ENCODE data around the gene SNAPC3.
"Not testable (repeated sequence)": the region's sequence is repeated elsewhere in the genome, so short reads cannot be mapped to it uniquely, and the experiment has no call there.

Gene SNAPC3

DNA sequence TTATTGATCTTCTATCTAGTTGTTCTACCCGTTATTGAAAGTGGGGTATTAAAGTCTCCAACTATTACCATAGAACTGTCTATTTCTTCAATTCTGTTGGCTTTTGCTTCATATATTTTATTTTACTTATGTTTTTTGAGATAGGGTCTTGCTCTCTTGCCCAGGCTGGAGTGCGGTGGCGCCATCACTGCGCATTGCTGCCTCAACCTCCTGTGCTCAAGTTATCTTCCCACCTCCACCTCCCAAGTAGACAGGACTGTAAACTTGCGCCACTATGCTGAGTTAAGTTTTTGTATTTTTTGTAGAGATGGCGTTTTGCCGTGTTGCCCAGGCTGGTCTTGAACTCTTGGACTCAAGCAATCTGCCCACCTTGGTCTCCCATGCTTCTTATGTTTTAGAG lies 16.2 kb downstream of the SNAPC3 start:
- DNase-seq (ENCODE audit: low read depth): no peak
- H3K4me3 ChIP-seq (replicated peaks; ENCODE audit: low read depth, low read length): no peak overlapping the region
- TF ChIP-seq, protein P1, sequence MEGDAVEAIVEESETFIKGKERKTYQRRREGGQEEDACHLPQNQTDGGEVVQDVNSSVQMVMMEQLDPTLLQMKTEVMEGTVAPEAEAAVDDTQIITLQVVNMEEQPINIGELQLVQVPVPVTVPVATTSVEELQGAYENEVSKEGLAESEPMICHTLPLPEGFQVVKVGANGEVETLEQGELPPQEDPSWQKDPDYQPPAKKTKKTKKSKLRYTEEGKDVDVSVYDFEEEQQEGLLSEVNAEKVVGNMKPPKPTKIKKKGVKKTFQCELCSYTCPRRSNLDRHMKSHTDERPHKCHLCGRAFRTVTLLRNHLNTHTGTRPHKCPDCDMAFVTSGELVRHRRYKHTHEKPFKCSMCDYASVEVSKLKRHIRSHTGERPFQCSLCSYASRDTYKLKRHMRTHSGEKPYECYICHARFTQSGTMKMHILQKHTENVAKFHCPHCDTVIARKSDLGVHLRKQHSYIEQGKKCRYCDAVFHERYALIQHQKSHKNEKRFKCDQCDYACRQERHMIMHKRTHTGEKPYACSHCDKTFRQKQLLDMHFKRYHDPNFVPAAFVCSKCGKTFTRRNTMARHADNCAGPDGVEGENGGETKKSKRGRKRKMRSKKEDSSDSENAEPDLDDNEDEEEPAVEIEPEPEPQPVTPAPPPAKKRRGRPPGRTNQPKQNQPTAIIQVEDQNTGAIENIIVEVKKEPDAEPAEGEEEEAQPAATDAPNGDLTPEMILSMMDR (IDR thresholded peaks at IDR 0.05; ENCODE audit: low read length, missing control alignments): no peak

- DNase-seq (ENCODE audit: low read depth); H3K4me3 ChIP-seq (replicated peaks; ENCODE audit: low read depth, low read length): not testable (repeated sequence)
Observed at GRCh38 chr9:15441841-15442240, 19.2 kb downstream of the SNAPC3 start.

DNA sequence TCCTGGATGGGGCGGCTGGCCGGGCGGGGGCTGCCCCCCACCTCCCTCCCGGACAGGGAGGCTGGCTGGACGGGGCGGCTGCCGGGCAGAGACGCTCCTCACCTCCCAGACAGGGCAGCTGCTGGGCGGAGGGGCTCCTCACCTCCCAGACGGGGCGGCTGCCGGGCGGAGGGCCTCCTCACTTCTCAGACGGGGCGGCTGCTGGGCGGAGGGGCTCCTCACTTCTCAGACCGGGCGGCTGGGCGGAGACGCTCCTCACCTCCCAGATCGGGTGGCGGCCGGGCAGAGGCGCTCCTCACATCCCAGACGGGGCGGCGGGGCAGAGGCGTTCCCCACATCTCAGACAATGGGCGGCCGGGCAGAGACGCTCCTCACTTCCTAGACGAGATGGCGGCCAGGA lies 19.6 kb downstream of the SNAPC3 start:
- not testable (repeated sequence) for H3K4me3 ChIP-seq (replicated peaks; ENCODE audit: low read depth, low read length); DNase-seq (ENCODE audit: low read depth)

GRCh38 chr9:15444141-15444540 lies 21.5 kb downstream of the SNAPC3 start:
- TF ChIP-seq, protein P1 (IDR thresholded peaks at IDR 0.05; ENCODE audit: low read length, missing control alignments): no peak
- H3K4me3 ChIP-seq (replicated peaks; ENCODE audit: low read depth, low read length): no peak overlapping the region
- no peak for DNase-seq (ENCODE audit: low read depth)

DNA sequence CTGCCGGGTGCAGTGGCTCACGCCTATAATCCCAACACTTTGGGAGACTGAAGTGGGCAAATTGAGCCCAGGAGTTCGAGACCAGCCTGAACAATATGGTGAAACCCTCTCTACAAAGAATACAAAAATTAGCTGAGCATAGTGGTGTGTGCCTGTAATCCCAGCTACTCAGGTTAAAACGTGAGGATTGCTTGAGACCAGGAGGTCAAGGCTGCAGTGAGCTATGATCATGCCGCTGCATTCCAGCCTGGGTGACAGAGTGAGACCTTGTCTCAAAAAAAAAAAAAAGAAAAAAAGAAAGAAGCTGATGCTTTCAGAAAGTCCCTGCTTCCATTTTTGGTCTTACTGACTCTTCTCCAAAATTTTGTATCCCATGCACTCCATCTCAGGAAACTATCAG lies 31.3 kb downstream of the SNAPC3 start:
- no peak overlapping the region for H3K4me3 ChIP-seq (replicated peaks; ENCODE audit: low read depth, low read length)
- TF ChIP-seq, protein P1 (IDR thresholded peaks at IDR 0.05; ENCODE audit: low read length, missing control alignments): no peak
- no peak for DNase-seq (ENCODE audit: low read depth)

DNA sequence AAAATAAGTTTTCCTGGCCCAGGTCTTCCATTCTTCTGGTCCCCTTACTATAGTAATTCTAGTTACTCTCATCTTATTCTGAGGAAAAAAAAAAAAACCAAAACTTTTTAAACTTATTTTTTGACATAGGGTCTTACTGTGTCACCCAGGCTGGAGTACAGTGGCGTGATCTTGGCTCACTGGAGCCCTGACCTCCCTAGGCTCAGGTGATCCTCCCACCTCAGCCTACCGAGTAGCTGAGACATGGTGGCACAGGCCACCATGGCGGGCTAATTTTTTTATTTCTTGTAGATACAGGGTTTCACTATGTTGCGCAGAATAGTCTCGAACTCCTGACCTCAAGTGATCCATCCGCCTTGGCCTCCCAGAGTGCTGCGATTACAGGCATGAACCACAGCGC lies 38.4 kb downstream of the SNAPC3 start:
- no peak overlapping the region for H3K4me3 ChIP-seq (replicated peaks; ENCODE audit: low read depth, low read length)
- TF ChIP-seq, protein P1 (IDR thresholded peaks at IDR 0.05; ENCODE audit: low read length, missing control alignments): no peak
- no peak for DNase-seq (ENCODE audit: low read depth)

DNA sequence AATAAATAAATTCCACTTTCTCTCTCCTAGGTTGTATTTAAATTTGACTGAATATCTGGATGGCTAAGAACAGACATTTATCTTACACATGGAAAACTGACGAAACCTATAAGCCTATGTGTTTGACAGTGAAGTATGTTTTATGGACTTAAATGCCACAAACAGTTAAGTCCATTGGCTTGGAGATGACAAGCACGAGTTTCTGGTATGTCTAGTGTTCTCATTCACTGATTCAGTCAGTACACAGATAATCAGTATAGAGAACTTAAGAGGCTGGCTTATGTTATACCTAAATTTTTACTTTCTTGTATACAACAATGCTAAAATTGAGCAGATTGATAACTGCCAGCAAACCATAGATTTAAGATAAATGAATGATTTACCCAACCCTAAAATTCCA lies 38.9 kb downstream of the SNAPC3 start:
- TF ChIP-seq, protein P1 (IDR thresholded peaks at IDR 0.05; ENCODE audit: low read length, missing control alignments): no peak
- H3K4me3 ChIP-seq (replicated peaks; ENCODE audit: low read depth, low read length): no peak overlapping the region
- DNase-seq (ENCODE audit: low read depth): no peak

DNA sequence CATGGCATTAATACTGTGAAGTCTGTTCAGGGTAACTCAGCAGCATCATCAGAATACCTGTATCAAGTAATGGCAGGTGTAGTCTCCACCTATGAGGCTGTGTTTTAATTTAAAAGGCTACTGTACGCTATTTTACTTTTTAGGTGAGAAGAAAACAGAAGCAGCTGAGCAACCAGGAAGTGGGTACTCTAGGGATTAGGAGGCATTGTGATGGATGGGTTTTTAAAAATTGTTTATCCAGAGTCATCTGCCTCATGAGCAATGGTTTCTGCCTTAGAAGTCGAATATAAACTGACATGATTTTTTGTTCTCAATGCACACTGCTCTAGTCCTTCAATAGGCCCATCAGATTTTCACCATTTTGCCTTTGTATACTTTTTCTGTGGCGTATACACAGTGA lies 45.5 kb downstream of the SNAPC3 start:
- no peak overlapping the region for H3K4me3 ChIP-seq (replicated peaks; ENCODE audit: low read depth, low read length)
- no peak for DNase-seq (ENCODE audit: low read depth)
- TF ChIP-seq, protein P1 (IDR thresholded peaks at IDR 0.05; ENCODE audit: low read length, missing control alignments): no peak

Data from fibroblast of pulmonary artery (primary cell).